ENCODE data around the gene STAM. TPM values are rescaled to one million over a fixed set of nuclear protein-coding genes. Genes with fewer than 3 reads are reported as not detected.
A peak's percentile ranks its signal among the peaks of the same experiment; 100 is the strongest.

STAM gene
- total RNA-seq, 4 donors from 2014 or later: 3.6 to 31.5 (median 19.9) TPM

GRCh38 chr10:17734432-17735080 lies 90.6 kb downstream of the STAM start:
- H3K27ac ChIP-seq: no peak overlapping the region
- no peak for DNase-seq
- TF ChIP-seq, protein P1, sequence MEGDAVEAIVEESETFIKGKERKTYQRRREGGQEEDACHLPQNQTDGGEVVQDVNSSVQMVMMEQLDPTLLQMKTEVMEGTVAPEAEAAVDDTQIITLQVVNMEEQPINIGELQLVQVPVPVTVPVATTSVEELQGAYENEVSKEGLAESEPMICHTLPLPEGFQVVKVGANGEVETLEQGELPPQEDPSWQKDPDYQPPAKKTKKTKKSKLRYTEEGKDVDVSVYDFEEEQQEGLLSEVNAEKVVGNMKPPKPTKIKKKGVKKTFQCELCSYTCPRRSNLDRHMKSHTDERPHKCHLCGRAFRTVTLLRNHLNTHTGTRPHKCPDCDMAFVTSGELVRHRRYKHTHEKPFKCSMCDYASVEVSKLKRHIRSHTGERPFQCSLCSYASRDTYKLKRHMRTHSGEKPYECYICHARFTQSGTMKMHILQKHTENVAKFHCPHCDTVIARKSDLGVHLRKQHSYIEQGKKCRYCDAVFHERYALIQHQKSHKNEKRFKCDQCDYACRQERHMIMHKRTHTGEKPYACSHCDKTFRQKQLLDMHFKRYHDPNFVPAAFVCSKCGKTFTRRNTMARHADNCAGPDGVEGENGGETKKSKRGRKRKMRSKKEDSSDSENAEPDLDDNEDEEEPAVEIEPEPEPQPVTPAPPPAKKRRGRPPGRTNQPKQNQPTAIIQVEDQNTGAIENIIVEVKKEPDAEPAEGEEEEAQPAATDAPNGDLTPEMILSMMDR (IDR thresholded peaks at IDR 0.05): no peak
- no peak for TF ChIP-seq POLR2A (IDR thresholded peaks at IDR 0.05)
- H3K4me3 ChIP-seq: no peak overlapping the region
- intact Hi-C loops (cut with DNase I; ENCODE audit: low total_unique reads): no loop called here
- H3K27me3 ChIP-seq: no peaks in the 10 kb centered on the region
- no peaks in the 10 kb centered on the region for H3K36me3 ChIP-seq
- H3K4me1 ChIP-seq: no peaks in the 10 kb centered on the region
- H3K9me3 ChIP-seq: no peaks in the 10 kb centered on the region

DNA sequence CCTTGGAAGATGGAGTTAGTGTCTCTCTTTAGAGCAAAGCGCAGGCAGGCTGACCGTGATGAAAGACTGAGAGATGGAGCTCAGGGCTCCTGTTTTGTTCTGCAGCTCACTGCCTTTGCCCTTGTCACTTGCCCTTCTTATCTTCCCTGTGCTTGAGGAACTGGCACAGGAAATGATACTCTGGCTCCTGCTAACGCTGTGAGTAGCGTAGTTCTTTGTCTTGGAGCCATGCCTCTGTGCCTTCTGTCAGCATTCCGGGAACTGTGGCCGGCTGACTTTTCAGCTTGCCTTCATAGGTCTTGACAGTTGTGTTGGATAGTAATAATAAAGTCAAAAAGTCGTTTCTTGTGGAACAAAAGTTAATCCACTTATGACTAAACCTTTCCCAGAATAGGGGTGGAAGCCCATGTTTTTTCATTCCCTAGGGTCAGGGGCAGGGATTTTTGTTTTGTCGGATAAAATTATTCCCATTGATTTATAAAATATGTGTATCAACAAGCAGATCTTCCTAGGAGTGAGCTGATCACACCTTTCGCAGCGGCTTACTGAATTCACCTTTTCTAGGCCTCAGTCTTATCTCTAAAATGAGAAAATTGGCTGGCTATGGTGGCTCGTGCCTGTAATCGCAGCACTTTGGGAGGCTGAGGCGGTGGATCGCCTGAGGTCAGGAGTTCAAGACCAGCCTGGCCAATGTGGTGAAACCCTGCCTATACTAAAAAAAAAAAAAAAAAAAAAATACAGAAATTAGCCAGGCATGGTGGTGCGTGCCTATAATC lies 91.4 kb downstream of the STAM start:
- intact Hi-C loops (cut with DNase I; ENCODE audit: low total_unique reads): no loop called here
- TF ChIP-seq POLR2A (IDR thresholded peaks at IDR 0.05): no peak
- TF ChIP-seq, protein P1 (IDR thresholded peaks at IDR 0.05): no peak
- no peak for DNase-seq
- Histone ChIP-seq H3K27ac (no peak overlapping the region), H3K36me3 (no peaks in the 10 kb centered on the region), H3K4me1 (no peaks in the 10 kb centered on the region), H3K4me3 (no peak overlapping the region), H3K27me3 (no peaks in the 10 kb centered on the region), H3K9me3 (no peaks in the 10 kb centered on the region)

- no peak overlapping the region for H3K4me3 ChIP-seq
- no peaks in the 10 kb centered on the region for H3K9me3 ChIP-seq
- intact Hi-C loops (cut with DNase I; ENCODE audit: low total_unique reads): no loop called here
- H3K36me3 ChIP-seq: no peaks in the 10 kb centered on the region
- TF ChIP-seq, protein P1 (IDR thresholded peaks at IDR 0.05): no peak
- no peak for TF ChIP-seq POLR2A (IDR thresholded peaks at IDR 0.05)
- H3K4me1 ChIP-seq: no peaks in the 10 kb centered on the region
- no peak overlapping the region for H3K27ac ChIP-seq
- no peak for DNase-seq
- no peaks in the 10 kb centered on the region for H3K27me3 ChIP-seq
These were observed 92.3 kb downstream of the STAM start for GRCh38 chr10:17736223-17736622.

GRCh38 chr10:17737027-17737965 lies 93.3 kb downstream of the STAM start:
- no peaks in the 10 kb centered on the region for H3K4me1 ChIP-seq
- H3K9me3 ChIP-seq: no peaks in the 10 kb centered on the region
- no peak for DNase-seq
- intact Hi-C loops (cut with DNase I; ENCODE audit: low total_unique reads): no loop called here
- no peak overlapping the region for H3K27ac ChIP-seq
- no peak for TF ChIP-seq POLR2A (IDR thresholded peaks at IDR 0.05)
- TF ChIP-seq, protein P1 (IDR thresholded peaks at IDR 0.05): peak; percentile 41 to 54 (median 44)
- H3K27me3 ChIP-seq: no peaks in the 10 kb centered on the region
- no peaks in the 10 kb centered on the region for H3K36me3 ChIP-seq
- no peak overlapping the region for H3K4me3 ChIP-seq
